GM23248 (cell line): ENCODE measurements around the gene MAP3K6.

Experiments
- EZH2 ChIP-seq: fragments of 200-600 bp; sonication (generic); IDR thresholded peaks from 2 replicates; pipeline ENCODE4 v1.6.1; 2018; ENCODE audit warnings: antibody characterized with exemption, mild to moderate bottlenecking; ENCODE audit not compliant: insufficient read depth, poor library complexity, severe bottlenecking
- EZH2phosphoT487 ChIP-seq: fragments of 200-600 bp; sonication (generic); IDR thresholded peaks from 2 replicates; pipeline ENCODE4 v1.6.1; 2018; ENCODE audit warnings: antibody characterized with exemption, moderate library complexity, mild to moderate bottlenecking, low read depth; ENCODE audit not compliant: insufficient read depth

DNA sequence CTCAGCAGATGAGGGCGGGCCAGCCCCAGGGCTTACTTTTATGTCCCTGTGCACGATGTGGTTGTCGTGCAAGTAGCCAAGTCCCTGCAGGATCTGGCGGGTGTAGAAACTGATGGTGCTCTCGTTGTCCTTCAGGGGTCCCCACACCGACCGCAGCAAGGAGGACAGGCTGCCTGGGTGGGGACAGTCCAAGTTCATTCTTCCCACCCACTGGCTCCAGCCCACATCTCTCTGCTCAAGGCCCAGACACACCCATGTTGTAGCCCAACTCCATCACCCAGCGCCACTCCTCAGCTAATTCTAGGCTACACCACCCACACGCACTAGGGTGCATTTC, 7.0 kb downstream of the MAP3K6 start:
- TF ChIP-seq EZH2 (no peak), EZH2phosphoT487 (no peak)
